Measurements from ENCODE around the gene TARS2. TPM values are rescaled to one million over a fixed set of nuclear protein-coding genes. Genes with fewer than 3 reads are reported as not detected.

Gene TARS2, protein sequence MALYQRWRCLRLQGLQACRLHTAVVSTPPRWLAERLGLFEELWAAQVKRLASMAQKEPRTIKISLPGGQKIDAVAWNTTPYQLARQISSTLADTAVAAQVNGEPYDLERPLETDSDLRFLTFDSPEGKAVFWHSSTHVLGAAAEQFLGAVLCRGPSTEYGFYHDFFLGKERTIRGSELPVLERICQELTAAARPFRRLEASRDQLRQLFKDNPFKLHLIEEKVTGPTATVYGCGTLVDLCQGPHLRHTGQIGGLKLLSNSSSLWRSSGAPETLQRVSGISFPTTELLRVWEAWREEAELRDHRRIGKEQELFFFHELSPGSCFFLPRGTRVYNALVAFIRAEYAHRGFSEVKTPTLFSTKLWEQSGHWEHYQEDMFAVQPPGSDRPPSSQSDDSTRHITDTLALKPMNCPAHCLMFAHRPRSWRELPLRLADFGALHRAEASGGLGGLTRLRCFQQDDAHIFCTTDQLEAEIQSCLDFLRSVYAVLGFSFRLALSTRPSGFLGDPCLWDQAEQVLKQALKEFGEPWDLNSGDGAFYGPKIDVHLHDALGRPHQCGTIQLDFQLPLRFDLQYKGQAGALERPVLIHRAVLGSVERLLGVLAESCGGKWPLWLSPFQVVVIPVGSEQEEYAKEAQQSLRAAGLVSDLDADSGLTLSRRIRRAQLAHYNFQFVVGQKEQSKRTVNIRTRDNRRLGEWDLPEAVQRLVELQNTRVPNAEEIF
- 29.6 and 29.8 TPM in 2 replicates for total RNA-seq (ENCODE audit: low replicate concordance)

GRCh38 chr1:150486966-150487762 lies at the start of gene TARS2:
TSS of gene TARS2 (plus strand) at chr1:150487419. CDS start at chr1:150487451, 32 bp downstream.
- no peak for TF ChIP-seq EZH2phosphoT487 (IDR thresholded peaks at IDR 0.05)
- TF ChIP-seq EZH2 (IDR thresholded peaks at IDR 0.05) = no peak
- TF ChIP-seq, protein P1, sequence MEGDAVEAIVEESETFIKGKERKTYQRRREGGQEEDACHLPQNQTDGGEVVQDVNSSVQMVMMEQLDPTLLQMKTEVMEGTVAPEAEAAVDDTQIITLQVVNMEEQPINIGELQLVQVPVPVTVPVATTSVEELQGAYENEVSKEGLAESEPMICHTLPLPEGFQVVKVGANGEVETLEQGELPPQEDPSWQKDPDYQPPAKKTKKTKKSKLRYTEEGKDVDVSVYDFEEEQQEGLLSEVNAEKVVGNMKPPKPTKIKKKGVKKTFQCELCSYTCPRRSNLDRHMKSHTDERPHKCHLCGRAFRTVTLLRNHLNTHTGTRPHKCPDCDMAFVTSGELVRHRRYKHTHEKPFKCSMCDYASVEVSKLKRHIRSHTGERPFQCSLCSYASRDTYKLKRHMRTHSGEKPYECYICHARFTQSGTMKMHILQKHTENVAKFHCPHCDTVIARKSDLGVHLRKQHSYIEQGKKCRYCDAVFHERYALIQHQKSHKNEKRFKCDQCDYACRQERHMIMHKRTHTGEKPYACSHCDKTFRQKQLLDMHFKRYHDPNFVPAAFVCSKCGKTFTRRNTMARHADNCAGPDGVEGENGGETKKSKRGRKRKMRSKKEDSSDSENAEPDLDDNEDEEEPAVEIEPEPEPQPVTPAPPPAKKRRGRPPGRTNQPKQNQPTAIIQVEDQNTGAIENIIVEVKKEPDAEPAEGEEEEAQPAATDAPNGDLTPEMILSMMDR (IDR thresholded peaks at IDR 0.05) = no peak
- H3K27me3 Mint-ChIP-seq (ENCODE audit: insufficient read depth, low read depth) = no peaks in the 10 kb centered on the region

GRCh38 chr1:150441121-150441520 lies 46.1 kb upstream of the TARS2 start:
- Mint-ChIP-seq H3K27me3 (ENCODE audit: insufficient read depth, low read depth) (no peaks in the 10 kb centered on the region), H3K4me1 (no peaks in the 10 kb centered on the region), H3K9me3 (no peaks in the 10 kb centered on the region), H3K27ac (no peak overlapping the region), H3K36me3 (peaks cover 30% of the 10 kb centered on the region), H3K4me3 (no peak overlapping the region)
- Histone ChIP-seq H2AFZ (replicated peaks) (no peak overlapping the region), H3K4me2 (no peak overlapping the region), H3K4me1 (no peaks in the 10 kb centered on the region), H3K4me3 (no peak overlapping the region), H4K20me1 (ENCODE audit: low read depth) (peaks cover 5% of the 10 kb centered on the region), H3K27me3 (no peaks in the 10 kb centered on the region), H3K27ac (no peak overlapping the region), H3K9me3 (ENCODE audit: low read depth) (no peaks in the 10 kb centered on the region), H3K36me3 (peaks cover 30% of the 10 kb centered on the region), H3K9ac (no peak overlapping the region), H3K79me2 (ENCODE audit: low read depth) (no peaks in the 10 kb centered on the region), H3F3A (ENCODE audit: low read depth) (peaks cover 9% of the 10 kb centered on the region)
- TF ChIP-seq, protein P1 (IDR thresholded peaks at IDR 0.05) = no peak
- TF ChIP-seq EZH2 (IDR thresholded peaks at IDR 0.05) (no peak), EZH2phosphoT487 (IDR thresholded peaks at IDR 0.05) (no peak)
- DNase-seq (ENCODE audit: low spot score) = no peak

More at GRCh38 chr1:150486966-150487762, at the start of gene TARS2:
- Histone ChIP-seq H3K79me2 (ENCODE audit: low read depth) (peaks cover 14% of the 10 kb centered on the region), H3K4me2 (peak within 1 kb of the TSS; percentile 100), H3K27me3 (no peaks in the 10 kb centered on the region), H2AFZ (replicated peaks) (peak within 1 kb of the TSS; percentile 100), H3K36me3 (no peaks in the 10 kb centered on the region), H3K27ac (no peak within 1 kb of the TSS), H4K20me1 (ENCODE audit: low read depth) (no peaks in the 10 kb centered on the region), H3K9me3 (ENCODE audit: low read depth) (no peaks in the 10 kb centered on the region), H3K4me1 (peaks cover 6% of the 10 kb centered on the region), H3K9ac (peak within 1 kb of the TSS; percentile 88), H3F3A (ENCODE audit: low read depth) (peaks cover 11% of the 10 kb centered on the region), H3K4me3 (peak within 1 kb of the TSS; percentile 97)
- H3K4me1 Mint-ChIP-seq = peaks cover 15% of the 10 kb centered on the region
- peak; percentile 96 for DNase-seq (ENCODE audit: low spot score)
- peaks cover 8% of the 10 kb centered on the region for H3K36me3 Mint-ChIP-seq
- peak within 1 kb of the TSS; percentile 99 for H3K4me3 Mint-ChIP-seq
- no peaks in the 10 kb centered on the region for H3K9me3 Mint-ChIP-seq
- H3K27ac Mint-ChIP-seq = peak within 1 kb of the TSS; percentile 85

DNA sequence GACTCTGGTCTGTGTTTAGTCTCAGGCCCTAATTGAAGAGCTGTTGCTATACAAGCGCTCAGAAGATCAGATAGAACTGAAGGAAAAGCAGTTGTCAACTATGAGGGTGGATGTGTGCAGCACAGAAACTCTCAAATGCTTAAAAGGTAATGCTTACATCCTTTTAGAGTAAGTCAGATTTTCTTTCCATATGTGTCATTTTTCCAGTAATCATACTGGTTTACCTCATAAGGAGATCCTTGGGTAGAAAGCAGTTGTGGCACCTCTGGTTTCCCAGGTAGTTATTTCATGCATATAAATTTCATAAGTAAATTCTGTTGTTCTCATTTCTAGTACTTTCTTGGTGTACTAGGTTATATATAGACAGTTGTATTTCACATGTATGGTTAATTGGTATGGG lies 43.0 kb upstream of the TARS2 start:
- H3K9me3 Mint-ChIP-seq = no peaks in the 10 kb centered on the region
- Histone ChIP-seq H3K4me3 (no peak overlapping the region), H4K20me1 (ENCODE audit: low read depth) (peaks cover 5% of the 10 kb centered on the region), H3K4me2 (no peak overlapping the region), H3K9ac (no peak overlapping the region), H3K27ac (no peak overlapping the region), H3K79me2 (ENCODE audit: low read depth) (no peaks in the 10 kb centered on the region), H3F3A (ENCODE audit: low read depth) (peaks cover 9% of the 10 kb centered on the region), H3K4me1 (no peaks in the 10 kb centered on the region), H3K36me3 (peaks cover 32% of the 10 kb centered on the region), H3K9me3 (ENCODE audit: low read depth) (no peaks in the 10 kb centered on the region), H2AFZ (replicated peaks) (no peak overlapping the region), H3K27me3 (no peaks in the 10 kb centered on the region)
- peaks cover 34% of the 10 kb centered on the region for H3K36me3 Mint-ChIP-seq
- no peaks in the 10 kb centered on the region for H3K4me1 Mint-ChIP-seq
- no peak overlapping the region for H3K4me3 Mint-ChIP-seq
- no peaks in the 10 kb centered on the region for H3K27me3 Mint-ChIP-seq (ENCODE audit: insufficient read depth, low read depth)
- no peak for DNase-seq (ENCODE audit: low spot score)
- no peak overlapping the region for H3K27ac Mint-ChIP-seq
- TF ChIP-seq EZH2phosphoT487 (IDR thresholded peaks at IDR 0.05) = no peak
- TF ChIP-seq, protein P1 (IDR thresholded peaks at IDR 0.05) = no peak
- TF ChIP-seq EZH2 (IDR thresholded peaks at IDR 0.05) = no peak

Measured in neural progenitor cell (in vitro differentiated cells).